Suprapubic skin (tissue), 4 donors: ENCODE measurements around the gene DMRT2. TPM values are rescaled to one million over a fixed set of nuclear protein-coding genes. Genes with fewer than 3 reads are reported as not detected.

ENCODE experiments used
- DNase-seq, 2 donors: peaks; one replicate each; pipeline ENCODE4 v3.0.0-alpha.2; 2019; ENCODE audit warnings: low spot score in 2 of 2
- H3K27ac ChIP-seq: fragments of 200-600 bp; sonication (generic); one replicate; pipeline ENCODE4 v1.5.1; 2019
- H3K27me3 ChIP-seq: fragments of 200-600 bp; sonication (generic); one replicate; pipeline ENCODE4 v1.5.1; 2019
- H3K36me3 ChIP-seq: fragments of 200-600 bp; sonication (generic); one replicate; pipeline ENCODE4 v1.5.1; 2019
- H3K4me1 ChIP-seq: fragments of 200-600 bp; sonication (generic); one replicate; pipeline ENCODE4 v1.5.1; 2019
- H3K4me3 ChIP-seq: fragments of 200-600 bp; sonication (generic); one replicate; pipeline ENCODE4 v1.5.1; 2019; ENCODE audit warnings: mild to moderate bottlenecking
- H3K9me3 ChIP-seq: fragments of 200-600 bp; sonication (generic); one replicate; pipeline ENCODE4 v1.5.1; 2019
- EP300 ChIP-seq: sonication (generic); formaldehyde crosslinking; IDR thresholded peaks from one replicate; pipeline ENCODE4 v1.6.1; 2017; ENCODE audit warnings: antibody characterized with exemption
- POLR2A ChIP-seq, 2 donors: fragments of 450-650 bp; IDR thresholded peaks; one replicate each; pipeline ENCODE4 v1.6.1; 2017; ENCODE audit warnings: antibody characterized with exemption in 2 of 2, mild to moderate bottlenecking in 2 of 2, moderate library complexity in 2 of 2
- POLR2AphosphoS5 ChIP-seq, 3 donors: sonication (generic); formaldehyde crosslinking; IDR thresholded peaks; one replicate each; pipeline ENCODE4 v1.6.1; 2017; ENCODE audit warnings: antibody characterized with exemption in 3 of 3
- WGBS: methylation state at CpG from one replicate; pipeline ENCODE4 v1.1.5; 2018; 5-methylcytosine and 5-hydroxymethylcytosine counted together
- total RNA-seq, 4 donors: library from RNA; depleted of rRNA; stranded (reverse); fragments of >200 nt; gene quantifications; one replicate each; pipeline ENCODE4 v1.1.0, GENCODE V29; 2016
- TF ChIP-seq, protein P1 (sequence below), 2 donors: fragments of 200-600 bp in 1 of 2; fragments of 450-650 bp in 1 of 2; sonication (generic) in 1 of 2; IDR thresholded peaks; one replicate each; pipeline ENCODE4 v1.5.1; 2016 to 2019; ENCODE audit warnings: antibody characterized with exemption in 2 of 2, mild to moderate bottlenecking in 1 of 2, moderate library complexity in 1 of 2

DMRT2 gene
- total RNA-seq, 4 donors from 2014 or later: 0.60 to 1.1 (median 0.68) TPM

DNA sequence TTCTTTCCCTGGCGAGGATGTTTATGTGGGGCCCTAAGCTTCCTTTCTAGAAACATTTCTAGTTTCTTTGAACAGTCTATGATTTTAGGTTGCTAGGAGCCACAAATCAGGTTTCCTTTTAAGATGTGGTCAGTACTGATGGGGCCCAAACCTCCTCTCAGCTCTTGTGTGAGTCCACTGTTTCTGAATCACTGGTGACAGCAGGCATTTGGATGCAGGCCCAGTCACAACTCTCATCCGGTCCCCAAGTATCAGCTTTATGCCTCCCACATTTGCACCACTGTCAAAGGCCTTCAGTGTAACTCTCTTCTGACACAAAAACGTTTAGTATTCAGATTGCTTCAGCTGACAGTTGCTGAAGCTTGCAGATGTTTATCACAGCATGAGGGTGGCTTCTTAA, 7.8 kb downstream of the DMRT2 start:
- H3K27ac ChIP-seq: no peak overlapping the region
- peaks cover 53% of the 10 kb centered on the region for H3K27me3 ChIP-seq
- 49% methylated on average over 3 of the region's 3 CpGs for WGBS
- DNase-seq: no peak
- H3K4me1 ChIP-seq: peaks cover under 1% of the 10 kb centered on the region
- H3K4me3 ChIP-seq: no peak overlapping the region
- no peaks in the 10 kb centered on the region for H3K9me3 ChIP-seq
- H3K36me3 ChIP-seq: no peaks in the 10 kb centered on the region
- no peak for TF ChIP-seq POLR2AphosphoS5 (IDR thresholded peaks at IDR 0.05)
- no peak for TF ChIP-seq EP300
- TF ChIP-seq, protein P1, sequence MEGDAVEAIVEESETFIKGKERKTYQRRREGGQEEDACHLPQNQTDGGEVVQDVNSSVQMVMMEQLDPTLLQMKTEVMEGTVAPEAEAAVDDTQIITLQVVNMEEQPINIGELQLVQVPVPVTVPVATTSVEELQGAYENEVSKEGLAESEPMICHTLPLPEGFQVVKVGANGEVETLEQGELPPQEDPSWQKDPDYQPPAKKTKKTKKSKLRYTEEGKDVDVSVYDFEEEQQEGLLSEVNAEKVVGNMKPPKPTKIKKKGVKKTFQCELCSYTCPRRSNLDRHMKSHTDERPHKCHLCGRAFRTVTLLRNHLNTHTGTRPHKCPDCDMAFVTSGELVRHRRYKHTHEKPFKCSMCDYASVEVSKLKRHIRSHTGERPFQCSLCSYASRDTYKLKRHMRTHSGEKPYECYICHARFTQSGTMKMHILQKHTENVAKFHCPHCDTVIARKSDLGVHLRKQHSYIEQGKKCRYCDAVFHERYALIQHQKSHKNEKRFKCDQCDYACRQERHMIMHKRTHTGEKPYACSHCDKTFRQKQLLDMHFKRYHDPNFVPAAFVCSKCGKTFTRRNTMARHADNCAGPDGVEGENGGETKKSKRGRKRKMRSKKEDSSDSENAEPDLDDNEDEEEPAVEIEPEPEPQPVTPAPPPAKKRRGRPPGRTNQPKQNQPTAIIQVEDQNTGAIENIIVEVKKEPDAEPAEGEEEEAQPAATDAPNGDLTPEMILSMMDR (IDR thresholded peaks at IDR 0.05): no peak
- no peak for TF ChIP-seq POLR2A (IDR thresholded peaks at IDR 0.05)

DNA sequence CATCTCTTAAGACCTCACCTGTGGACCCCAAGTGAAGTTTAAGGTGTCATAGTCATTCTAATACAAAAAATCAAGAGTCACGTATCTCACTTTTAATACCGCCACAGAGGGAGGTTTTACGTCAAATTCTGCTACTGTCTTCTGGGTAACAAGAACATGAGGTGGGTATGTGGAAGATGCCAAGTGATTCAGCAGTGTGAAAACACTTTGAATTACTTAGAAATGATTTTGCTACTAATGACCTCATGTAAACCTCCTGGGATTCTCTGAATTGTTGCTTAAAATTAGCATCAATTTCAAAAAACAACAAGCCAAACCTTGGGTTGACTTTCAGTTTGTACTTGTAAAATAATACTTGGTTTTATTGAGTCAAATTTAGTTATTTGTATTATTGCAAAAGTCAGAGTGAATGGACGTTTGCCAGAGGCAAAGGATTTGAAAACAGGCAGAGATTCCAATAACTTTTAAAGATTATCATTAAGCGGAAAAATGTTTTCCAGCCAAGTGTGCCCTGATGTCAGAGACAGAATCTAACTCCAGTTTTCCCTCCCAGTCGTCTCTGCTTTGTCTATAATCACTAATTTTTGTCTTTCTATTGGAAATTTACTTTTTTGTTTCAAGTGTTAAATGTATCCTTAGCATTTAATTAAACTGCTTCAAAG, 8.8 kb downstream of the DMRT2 start:
- Histone ChIP-seq H3K4me3 (no peak overlapping the region), H3K27ac (no peak overlapping the region), H3K4me1 (no peaks in the 10 kb centered on the region), H3K9me3 (no peaks in the 10 kb centered on the region), H3K36me3 (no peaks in the 10 kb centered on the region), H3K27me3 (peaks cover 42% of the 10 kb centered on the region)
- no peak for DNase-seq
- no peak for TF ChIP-seq POLR2A (IDR thresholded peaks at IDR 0.05)
- no peak for TF ChIP-seq EP300
- 70% methylated on average over 6 of the region's 6 CpGs for WGBS

DNA sequence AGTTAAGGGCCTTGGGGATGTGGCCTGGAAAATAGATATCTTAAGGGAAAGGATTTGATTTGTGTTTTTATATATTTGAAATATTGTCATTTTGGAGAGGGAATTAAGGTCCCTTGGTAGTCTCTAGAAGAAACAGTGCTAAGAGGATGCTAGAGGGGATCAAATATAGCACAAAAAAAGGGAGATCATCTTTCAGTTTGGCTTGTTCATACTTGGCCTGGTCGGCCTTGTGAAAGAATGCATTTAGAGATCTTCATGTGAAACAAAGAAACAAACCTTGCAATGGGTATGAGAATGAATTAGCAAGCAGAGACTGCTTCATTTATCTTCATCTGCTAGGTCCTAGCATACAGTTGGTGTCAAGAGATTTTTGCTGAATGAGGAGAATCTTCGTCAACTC, 15.0 kb downstream of the DMRT2 start:
- no peaks in the 10 kb centered on the region for H3K36me3 ChIP-seq
- 79% methylated on average over 2 of the region's 2 CpGs for WGBS
- no peak for TF ChIP-seq POLR2A (IDR thresholded peaks at IDR 0.05)
- TF ChIP-seq, protein P1 (IDR thresholded peaks at IDR 0.05): no peak
- no peak for TF ChIP-seq EP300
- TF ChIP-seq POLR2AphosphoS5 (IDR thresholded peaks at IDR 0.05): no peak
- H3K4me3 ChIP-seq: no peak overlapping the region
- H3K4me1 ChIP-seq: no peaks in the 10 kb centered on the region
- no peak overlapping the region for H3K27ac ChIP-seq
- H3K9me3 ChIP-seq: no peaks in the 10 kb centered on the region
- H3K27me3 ChIP-seq: no peaks in the 10 kb centered on the region
- no peak for DNase-seq

DNA sequence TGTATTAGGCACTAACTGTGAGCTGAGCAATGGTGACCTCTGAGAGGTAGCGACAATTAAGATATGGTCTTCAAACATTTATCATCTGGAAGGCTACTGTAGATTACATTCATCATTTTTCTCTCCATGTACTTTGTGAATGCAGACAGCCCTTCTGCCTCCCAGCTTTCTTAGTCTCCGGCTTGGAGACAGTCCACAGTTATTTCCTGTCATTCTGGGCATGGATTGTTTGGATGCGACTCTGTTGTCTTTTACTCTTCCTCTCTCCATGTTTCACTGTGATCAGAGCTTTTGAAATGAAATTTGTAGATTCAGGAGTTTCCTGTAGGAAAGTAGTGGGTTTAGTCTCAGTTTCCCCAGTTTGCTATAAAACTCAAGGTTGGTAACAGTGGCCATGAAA, 20.5 kb downstream of the DMRT2 start:
- Histone ChIP-seq H3K36me3 (no peaks in the 10 kb centered on the region), H3K4me3 (no peak overlapping the region), H3K9me3 (no peaks in the 10 kb centered on the region), H3K4me1 (no peaks in the 10 kb centered on the region), H3K27ac (no peak overlapping the region), H3K27me3 (no peaks in the 10 kb centered on the region)
- no peak for TF ChIP-seq POLR2A (IDR thresholded peaks at IDR 0.05)
- TF ChIP-seq, protein P1 (IDR thresholded peaks at IDR 0.05): no peak
- TF ChIP-seq POLR2AphosphoS5 (IDR thresholded peaks at IDR 0.05): no peak
- no peak for TF ChIP-seq EP300
- DNase-seq: no peak
- WGBS: 69% methylated on average over 3 of the region's 3 CpGs

DNA sequence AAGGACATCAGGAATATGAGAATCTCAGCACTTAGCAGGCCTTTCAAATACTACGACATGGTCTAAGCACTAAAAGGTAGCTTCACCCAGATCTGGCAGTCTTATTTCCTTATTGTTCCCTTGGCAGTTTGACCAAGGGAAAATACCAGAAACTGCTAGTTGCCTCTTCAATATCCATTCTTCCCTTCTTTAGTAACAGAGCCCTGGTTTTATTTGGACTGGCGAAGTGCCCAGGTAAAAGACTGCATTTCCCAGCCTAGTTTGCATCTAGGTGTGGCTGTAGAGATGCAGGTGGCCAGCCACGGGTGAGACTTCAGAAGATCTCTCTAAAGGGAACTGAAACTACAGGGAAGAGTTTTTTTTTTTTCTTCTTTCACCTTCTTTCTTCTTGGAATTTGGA, 21.6 kb downstream of the DMRT2 start:
- no peak overlapping the region for H3K4me3 ChIP-seq
- DNase-seq: no peak
- no peak for TF ChIP-seq EP300
- WGBS: 64% methylated on average over 3 of the region's 3 CpGs
- no peak overlapping the region for H3K27ac ChIP-seq
- H3K27me3 ChIP-seq: no peaks in the 10 kb centered on the region
- no peaks in the 10 kb centered on the region for H3K4me1 ChIP-seq
- H3K9me3 ChIP-seq: no peaks in the 10 kb centered on the region
- no peaks in the 10 kb centered on the region for H3K36me3 ChIP-seq

DNA sequence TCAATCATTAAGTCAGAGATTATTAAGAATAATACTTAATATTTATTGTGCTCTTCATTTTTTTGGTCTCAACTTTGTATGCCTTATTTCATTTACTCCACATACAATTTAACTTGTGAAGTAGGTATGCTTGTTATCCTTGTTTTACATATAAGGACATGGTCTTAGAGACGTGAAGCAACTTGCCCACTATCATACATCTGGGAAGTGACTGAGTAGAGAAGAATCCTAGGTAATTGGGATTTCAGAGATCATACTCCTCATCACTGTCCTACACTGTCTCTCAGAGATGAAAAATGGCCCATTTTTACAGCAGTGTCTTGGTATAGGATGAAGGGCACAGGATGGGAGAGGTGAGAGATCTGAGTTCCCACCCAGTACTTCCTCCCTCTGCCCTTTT, 23.3 kb downstream of the DMRT2 start:
- WGBS: 69% methylated on average over 1 of the region's 1 CpG
- Histone ChIP-seq H3K4me1 (no peaks in the 10 kb centered on the region), H3K27ac (no peak overlapping the region), H3K4me3 (no peak overlapping the region), H3K27me3 (no peaks in the 10 kb centered on the region), H3K9me3 (no peaks in the 10 kb centered on the region), H3K36me3 (no peaks in the 10 kb centered on the region)
- TF ChIP-seq POLR2AphosphoS5 (IDR thresholded peaks at IDR 0.05): no peak
- TF ChIP-seq, protein P1 (IDR thresholded peaks at IDR 0.05): no peak
- TF ChIP-seq EP300: no peak
- TF ChIP-seq POLR2A (IDR thresholded peaks at IDR 0.05): no peak
- DNase-seq: no peak
